B cell (primary cell): ENCODE data around the gene UTP3. TPM values are rescaled to one million over a fixed set of nuclear protein-coding genes. Genes with fewer than 3 reads are reported as not detected.
A peak's percentile ranks its signal among the peaks of the same experiment; 100 is the strongest.

Experiments used
- ATAC-seq: fragments of 200-7000 bp; cut with Tn5 transposase; one replicate; pipeline ENCODE4 v1.10.0; 2021; ENCODE audit warnings: low read depth, mild to moderate bottlenecking, moderate number of reproducible peaks, moderate library complexity
- CTCF ChIA-PET: fragments of 350-600 bp; sonication (Branson Sonifier 250); formaldehyde crosslinking; loops from one replicate; lab custom pipeline; 2021; ENCODE audit warnings: antibody characterized with exemption, inconsistent platforms; lab: Charles Lee
- POLR2A ChIA-PET: fragments of 350-600 bp; sonication (Branson Sonifier 250); formaldehyde crosslinking; loops from one replicate; lab custom pipeline; 2021; ENCODE audit warnings: antibody characterized with exemption; lab: Charles Lee
- DNase-seq: peaks from one replicate; pipeline ENCODE4 v3.0.0; 2013
- H2AFZ ChIP-seq: 2 replicates; pipeline ENCODE4 v1.6.1; 2012; ENCODE audit warnings: mild to moderate bottlenecking, low read depth, low read length; ENCODE audit not compliant: insufficient read depth, poor library complexity, severe bottlenecking
- H3K27ac ChIP-seq, 2 donors: 1 replicate in 1 of 2; 2 replicates in 1 of 2; pipeline ENCODE4 v1.5.1; 2012 to 2013; ENCODE audit warnings: low read length in 2 of 2, mild to moderate bottlenecking in 2 of 2, moderate library complexity in 1 of 2
- H3K27me3 ChIP-seq, 4 experiments: fragments of 200-600 bp in 1 of 4; sonication (generic) in 1 of 4; replicated peaks in 1 of 4; 1 replicate in 2 of 4; 2 replicates in 2 of 4; pipeline versions ENCODE4 v1.6.1 to v1.7.0; 2013 to 2016; ENCODE audit warnings: low read length in 3 of 4, mild to moderate bottlenecking in 2 of 4, mixed read lengths in 1 of 4, moderate library complexity in 1 of 4; ENCODE audit not compliant: insufficient read depth in 4 of 4, control insufficient read depth in 3 of 4; ENCODE audit errors: control extremely low read depth in 1 of 4
- H3K36me3 ChIP-seq, 2 experiments: replicated peaks in 1 of 2; 1 replicate in 1 of 2; 2 replicates in 1 of 2; pipeline versions ENCODE4 v1.6.1 to v1.7.1; 2013; ENCODE audit warnings: low read length in 1 of 2; ENCODE audit not compliant: insufficient read depth in 2 of 2, control insufficient read depth in 1 of 2; ENCODE audit errors: control extremely low read depth in 1 of 2, extremely low read depth in 1 of 2
- H3K4me1 ChIP-seq, 2 donors: fragments of 200-600 bp in 1 of 2; sonication (generic) in 1 of 2; 1 replicate in 1 of 2; 2 replicates in 1 of 2; pipeline versions ENCODE4 v1.5.1 to v1.6.1; 2013 to 2017; ENCODE audit warnings: low read length in 2 of 2; ENCODE audit not compliant: control insufficient read depth in 2 of 2, insufficient read depth in 2 of 2
- H3K4me2 ChIP-seq: replicated peaks from 2 replicates; pipeline ENCODE3; 2012; ENCODE audit warnings: mild to moderate bottlenecking, low read depth, low read length; ENCODE audit not compliant: poor library complexity, severe bottlenecking
- H3K4me3 ChIP-seq, 5 experiments: fragments of 200-600 bp in 1 of 5; sonication (generic) in 1 of 5; 1 replicate in 3 of 5; 2 replicates in 2 of 5; pipeline versions ENCODE4 v1.5.1 to v1.7.0; 2011 to 2016; ENCODE audit warnings: low read length in 4 of 5, mild to moderate bottlenecking in 4 of 5, low read depth in 2 of 5, control low read depth in 1 of 5, moderate library complexity in 1 of 5; ENCODE audit not compliant: insufficient read depth in 1 of 5; ENCODE audit errors: control extremely low read depth in 1 of 5, extremely low read depth in 1 of 5
- H3K79me2 ChIP-seq: fragments of 200-600 bp; sonication (generic); one replicate; pipeline ENCODE4 v1.6.0; 2016; ENCODE audit warnings: low read length; ENCODE audit not compliant: control insufficient read depth, insufficient read depth
- H3K9ac ChIP-seq: fragments of 200-600 bp; sonication (generic); 2 replicates; pipeline ENCODE4 v1.6.1; 2017; ENCODE audit warnings: mild to moderate bottlenecking, low read length, moderate library complexity
- H3K9me3 ChIP-seq, 3 donors: one replicate each; pipeline versions ENCODE4 v1.6.1 to v1.7.1; 2013; ENCODE audit warnings: low read length in 2 of 3; ENCODE audit not compliant: control insufficient read depth in 2 of 3, insufficient read depth in 1 of 3; ENCODE audit errors: control extremely low read depth in 1 of 3
- H4K20me1 ChIP-seq: 2 replicates; pipeline ENCODE4 v1.6.0; 2012; ENCODE audit warnings: mild to moderate bottlenecking, low read length; ENCODE audit not compliant: insufficient read depth, control insufficient read depth, poor library complexity, severe bottlenecking
- H3K27ac Mint-ChIP-seq: one replicate; pipeline ENCODE4 v1.8.0; 2021; ENCODE audit warnings: mixed read lengths
- H3K27me3 Mint-ChIP-seq: one replicate; pipeline ENCODE4 v1.8.0; 2021; ENCODE audit warnings: mixed read lengths
- H3K4me1 Mint-ChIP-seq: one replicate; pipeline ENCODE4 v1.8.0; 2021; ENCODE audit warnings: mixed read lengths
- H3K4me3 Mint-ChIP-seq: one replicate; pipeline ENCODE4 v1.8.0; 2021; ENCODE audit warnings: mixed read lengths
- H3K9me3 Mint-ChIP-seq: one replicate; pipeline ENCODE4 v1.8.0; 2022; ENCODE audit warnings: mixed read lengths; ENCODE audit not compliant: insufficient read depth
- CTCF ChIP-seq: fragments of 200-600 bp; IDR thresholded peaks from one replicate; pipeline ENCODE4 v1.8.0; 2022; ENCODE audit warnings: antibody characterized with exemption, mild to moderate bottlenecking
- EZH2 ChIP-seq: IDR thresholded peaks from 2 replicates; pipeline ENCODE4 v1.6.1; 2012; ENCODE audit warnings: borderline replicate concordance, low read depth, mild to moderate bottlenecking, moderate library complexity, low read length; ENCODE audit not compliant: insufficient read depth, poor library complexity, severe bottlenecking
- whole genome bisulfite sequencing: methylation state at CpG from one replicate; pipeline ENCODE4 v1.1.5; 2013; ENCODE audit warnings: missing lambda C conversion rate; ENCODE audit not compliant: insufficient coverage; 5-methylcytosine and 5-hydroxymethylcytosine counted together
- intact Hi-C: fragments of 100-400 bp; cut with micrococcal nuclease; formaldehyde crosslinking; loops from one replicate; pipeline ENCODE4 v1.10.0; 2022
- polyA plus RNA-seq: library from polyadenylated mRNA; depleted of rRNA; stranded (reverse); fragments of >200 nt; gene quantifications from 2 replicates; pipeline ENCODE4 v1.2.3, GENCODE V29; 2012
- total RNA-seq, 2 donors: library from RNA; stranded (reverse); fragments of 120-200 nt in 1 of 2; gene quantifications; 1 replicate in 1 of 2; 2 replicates in 1 of 2; pipeline versions ENCODE4 v1.2.3 to v1.2.4, GENCODE V29; 2013 to 2022

UTP3 gene
- total and polyA plus RNA-seq, 2 donors (not counting 1 experiment from before 2014, with no cell fraction given): 6.2 to 42.2 TPM

GRCh38 chr4:70670332-70671014 is 17.9 kb upstream of the UTP3 start:
- WGBS: 86% methylated on average over 1 of the region's 5 CpGs
- Mint-ChIP-seq H3K27ac (peak overlapping the region; percentile 51), H3K4me1 (peaks cover 49% of the 10 kb centered on the region)

More at GRCh38 chr4:70670332-70671014, 17.9 kb upstream of the UTP3 start:
- peak overlapping the region; percentile 4 for H2AFZ ChIP-seq
- intact Hi-C loops: no loop called here
- no peaks in the 10 kb centered on the region for H4K20me1 ChIP-seq
- H3K4me2 ChIP-seq: no peak overlapping the region
- no peaks in the 10 kb centered on the region for H3K27me3 Mint-ChIP-seq
- H3K36me3 ChIP-seq: no peaks in the 10 kb centered on the region
- peaks cover 0 to 4% (median 0%) of the 10 kb centered on the region in 3 donors for H3K9me3 ChIP-seq
- peaks cover 21% of the 10 kb centered on the region for H3K79me2 ChIP-seq
- H3K27me3 ChIP-seq: no peaks in the 10 kb centered on the region
- DNase-seq: no peak
- peaks cover 32 to 34% of the 10 kb centered on the region in 2 donors for H3K4me1 ChIP-seq
- ChIA-PET CTCF (interaction anchor here (0.6 to 1.7 kb wide), 3 partner anchors 34 to 234 kb away, joined by 3 to 4 read pairs (median 3); no protein-coding TSS in a partner anchor), POLR2A (no interaction called here)
- H3K27ac ChIP-seq: no peak overlapping the region
- no peak overlapping the region for H3K4me3 ChIP-seq
- no peak overlapping the region for H3K9ac ChIP-seq
- H3K4me3 Mint-ChIP-seq: no peak overlapping the region
- no peaks in the 10 kb centered on the region for H3K9me3 Mint-ChIP-seq
- ATAC-seq: no peak
- TF ChIP-seq CTCF (no peak), EZH2 (no peak)
